Neural crest cell (in vitro differentiated cells): Measurements from ENCODE around the gene DTWD1. TPM values are rescaled to one million over a fixed set of nuclear protein-coding genes. Genes with fewer than 3 reads are reported as not detected.
"Not testable (repeated sequence)": the region's sequence is repeated elsewhere in the genome, so short reads cannot be mapped to it uniquely, and the experiment has no call there.

Experiments used
- DNase-seq: peaks from one replicate; pipeline ENCODE4 v3.0.0; 2021; ENCODE audit warnings: low read depth, mixed read lengths, low spot score
- H3K27ac Mint-ChIP-seq: one replicate; pipeline ENCODE4 v1.8.0; 2021; ENCODE audit warnings: mild to moderate bottlenecking, mixed read lengths; ENCODE audit not compliant: unreplicated experiment
- H3K27me3 Mint-ChIP-seq: 2 replicates; pipeline ENCODE4 v1.8.0; 2021; ENCODE audit warnings: low read depth, mild to moderate bottlenecking, mixed read lengths
- H3K36me3 Mint-ChIP-seq: 2 replicates; pipeline ENCODE4 v1.8.0; 2021; ENCODE audit warnings: low read depth, mild to moderate bottlenecking, mixed read lengths
- H3K4me1 Mint-ChIP-seq: 2 replicates; pipeline ENCODE4 v1.8.0; 2021; ENCODE audit warnings: mixed read lengths
- H3K4me3 Mint-ChIP-seq: one replicate; pipeline ENCODE4 v1.8.0; 2021; ENCODE audit warnings: mild to moderate bottlenecking, mixed read lengths
- H3K9me3 Mint-ChIP-seq: 2 replicates; pipeline ENCODE4 v1.8.0; 2021; ENCODE audit warnings: mixed read lengths
- CTCF ChIP-seq: fragments of 200-600 bp; sonication (generic); conservative IDR thresholded peaks from 2 replicates; pipeline ENCODE4 v1.5.0; 2021; ENCODE audit warnings: antibody characterized with exemption, mild to moderate bottlenecking
- long read RNA-seq: library from polyadenylated mRNA; unstranded; transcript quantifications from one replicate; pipeline ENCODE4 v2.0.0, GENCODE V29; 2020
- total RNA-seq: library from RNA; stranded (reverse); gene quantifications from 2 replicates; pipeline ENCODE4 v1.2.1, GENCODE V29; 2021

DTWD1 gene
- total RNA-seq, result 27.8 and 28.5 TPM in 2 replicates
- long read RNA-seq, full-length matches to known transcripts, result 37 of 70 reads
- long read RNA-seq, partial matches to known transcripts, result 3 of 70 reads
- long read RNA-seq, other reads (novel, unspliced or antisense), result 30 of 70 reads

GRCh38 chr15:49620658-49621368, at the start of gene DTWD1, which contains the start of gene FAM227B:
TSS of gene DTWD1 (plus strand) at chr15:49621048. CDS start at chr15:49625168, 4,120 bp downstream.
TSS of gene FAM227B (minus strand) at chr15:49620818. CDS start at chr15:49615171, 5,647 bp downstream.
- peaks cover 26% of the 10 kb centered on the region for H3K36me3 Mint-ChIP-seq
- TF ChIP-seq CTCF, result peak; percentile 27
- DNase-seq, result peak; percentile 81
- H3K27me3 Mint-ChIP-seq, result no peaks in the 10 kb centered on the region
- H3K27ac Mint-ChIP-seq, result peak within 1 kb of the TSS; percentile 99
- H3K9me3 Mint-ChIP-seq, result no peaks in the 10 kb centered on the region
- peak within 1 kb of the TSS; percentile 96 for H3K4me3 Mint-ChIP-seq
- H3K4me1 Mint-ChIP-seq, result peaks cover 45% of the 10 kb centered on the region

- Mint-ChIP-seq H3K27me3 (no peaks in the 10 kb centered on the region), H3K4me1 (no peaks in the 10 kb centered on the region), H3K36me3 (peaks cover 11% of the 10 kb centered on the region), H3K9me3 (peaks cover 3% of the 10 kb centered on the region), H3K27ac (no peak overlapping the region), H3K4me3 (no peak overlapping the region)
- no peak for DNase-seq
- no peak for TF ChIP-seq CTCF
Measured at GRCh38 chr15:49573421-49573820, 47.4 kb upstream of the DTWD1 start.

GRCh38 chr15:49589030-49589429, 31.8 kb upstream of the DTWD1 start:
- no peak overlapping the region for H3K4me3 Mint-ChIP-seq
- DNase-seq, result no peak
- H3K9me3 Mint-ChIP-seq, result peaks cover 7% of the 10 kb centered on the region
- H3K36me3 Mint-ChIP-seq, result peaks cover 8% of the 10 kb centered on the region
- no peak overlapping the region for H3K27ac Mint-ChIP-seq
- H3K27me3 Mint-ChIP-seq, result no peaks in the 10 kb centered on the region
- TF ChIP-seq CTCF, result no peak
- no peaks in the 10 kb centered on the region for H3K4me1 Mint-ChIP-seq

- DNase-seq, H3K27ac Mint-ChIP-seq, H3K4me3 Mint-ChIP-seq, H3K27me3 Mint-ChIP-seq, H3K9me3 Mint-ChIP-seq, H3K4me1 Mint-ChIP-seq: not testable (repeated sequence)
- peaks cover 17% of the 10 kb centered on the region for H3K36me3 Mint-ChIP-seq
Measured at GRCh38 chr15:49592829-49593316, 28.0 kb upstream of the DTWD1 start.

GRCh38 chr15:49604625-49605409, 16.0 kb upstream of the DTWD1 start:
- no peak for TF ChIP-seq CTCF

More at GRCh38 chr15:49604625-49605409, 16.0 kb upstream of the DTWD1 start:
- H3K27ac Mint-ChIP-seq, result no peak overlapping the region
- DNase-seq, result no peak
- H3K9me3 Mint-ChIP-seq, result peaks cover 13% of the 10 kb centered on the region
- peaks cover 18% of the 10 kb centered on the region for H3K36me3 Mint-ChIP-seq
- H3K4me1 Mint-ChIP-seq, result no peaks in the 10 kb centered on the region
- H3K4me3 Mint-ChIP-seq, result no peak overlapping the region
- no peaks in the 10 kb centered on the region for H3K27me3 Mint-ChIP-seq
